Posterior cingulate gyrus (tissue), 11 donors: Measurements from ENCODE around the gene DDN.

Experiments
- DNase-seq, 10 donors: peaks; one replicate each; pipeline versions ENCODE4 v3.0.0 to v3.0.0-alpha.2; 2020 to 2021; ENCODE audit warnings: mixed read lengths in 3 of 10
- intact Hi-C: fragments of 100-400 bp; cut with DNase I; formaldehyde crosslinking; loops from one replicate; pipeline ENCODE4 v1.15.1; 2023

Gene DDN

GRCh38 chr12:49018261-49019119 is 19.3 kb upstream of the DDN start, which contains the start of gene PRKAG1:
Gene PRKAG1 (minus strand): TSS chr12:49018776. CDS start chr12:49018740, 36 bp downstream.
- intact Hi-C loops: no loop called here
- DNase-seq: peak; percentile 89 to 100 (median 96)

- peak in 3 of 10 donors; percentile 17 to 79 (median 74) for DNase-seq
- intact Hi-C loops: no loop called here
Measured at GRCh38 chr12:49017891-49018260, 18.7 kb upstream of the DDN start.

GRCh38 chr12:49015196-49015595 is 16.0 kb upstream of the DDN start:
- intact Hi-C loops: no loop called here
- DNase-seq: no peak

DNA sequence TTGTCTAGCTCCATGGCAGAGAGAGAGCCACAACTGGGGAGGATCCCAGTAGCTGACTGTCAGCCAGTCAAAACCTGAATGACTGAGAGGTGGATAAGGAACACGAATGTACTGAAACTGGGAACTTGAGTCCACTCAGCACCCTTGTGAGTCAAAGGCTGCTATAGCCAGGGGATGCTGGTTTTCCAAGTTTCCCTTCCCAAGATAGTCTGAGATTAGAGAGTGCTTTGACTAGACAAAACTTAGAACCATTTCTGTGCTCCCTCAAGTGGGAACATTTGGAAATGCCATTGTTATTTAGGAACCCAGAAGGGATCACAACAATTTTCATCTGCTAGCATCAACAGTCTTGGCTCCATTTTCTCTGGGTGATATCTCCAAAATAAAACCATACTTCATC is 15.4 kb upstream of the DDN start:
- intact Hi-C loops: no loop called here
- DNase-seq: peak in 1 of 10 donors; percentile 15

DNA sequence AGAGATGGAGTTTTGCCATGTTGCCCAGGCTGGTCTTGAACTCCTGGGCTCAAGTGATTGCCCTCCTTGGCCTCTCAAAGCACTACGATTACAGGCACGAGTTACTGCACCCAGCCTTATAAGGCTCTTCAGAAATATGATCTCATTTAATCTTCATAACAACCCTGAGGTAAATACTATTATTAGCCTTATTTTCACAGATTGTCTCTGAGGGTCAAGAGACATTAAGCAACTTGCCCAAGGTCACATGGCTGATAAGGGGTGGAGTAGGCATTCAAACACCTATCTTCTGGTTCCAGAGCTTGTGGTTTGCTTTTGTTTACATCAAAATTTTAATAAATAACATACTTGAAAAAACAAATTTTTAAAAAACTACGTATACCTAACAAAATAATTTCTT is 14.3 kb upstream of the DDN start:
- intact Hi-C loops: no loop called here
- DNase-seq: no peak

- DNase-seq: no peak
- intact Hi-C loops: no loop called here
Measured at GRCh38 chr12:49012739-49013138, 13.6 kb upstream of the DDN start.

DNA sequence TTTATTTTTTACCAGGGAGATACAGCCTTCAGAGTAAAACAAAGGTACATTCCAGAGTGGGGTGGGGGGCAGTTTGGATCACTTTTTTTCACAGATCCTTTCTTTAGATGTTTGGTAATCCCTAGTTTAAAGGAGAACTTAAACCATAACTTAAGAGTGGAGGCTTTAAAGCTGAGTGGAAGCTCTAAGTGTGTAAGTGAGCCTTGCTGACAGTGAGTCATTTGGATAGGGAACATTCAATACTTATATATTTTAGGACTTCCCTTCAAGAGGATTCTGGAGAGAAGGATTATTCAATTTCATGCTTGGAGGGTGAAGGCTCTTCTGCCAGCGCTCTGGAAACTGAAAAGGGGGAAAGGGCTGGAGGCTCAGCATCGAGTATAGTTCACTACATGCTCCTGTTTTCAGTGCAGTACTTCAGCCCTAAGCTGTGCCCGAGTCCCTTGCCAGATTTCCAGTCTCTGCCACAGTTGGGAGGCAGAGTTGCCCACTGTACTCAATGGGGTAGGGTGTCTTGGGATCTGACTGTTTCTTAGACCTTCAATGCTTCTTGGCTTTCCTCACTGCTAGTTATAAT is 11.0 kb upstream of the DDN start:
- DNase-seq: peak in 1 of 10 donors; percentile 44

DNA sequence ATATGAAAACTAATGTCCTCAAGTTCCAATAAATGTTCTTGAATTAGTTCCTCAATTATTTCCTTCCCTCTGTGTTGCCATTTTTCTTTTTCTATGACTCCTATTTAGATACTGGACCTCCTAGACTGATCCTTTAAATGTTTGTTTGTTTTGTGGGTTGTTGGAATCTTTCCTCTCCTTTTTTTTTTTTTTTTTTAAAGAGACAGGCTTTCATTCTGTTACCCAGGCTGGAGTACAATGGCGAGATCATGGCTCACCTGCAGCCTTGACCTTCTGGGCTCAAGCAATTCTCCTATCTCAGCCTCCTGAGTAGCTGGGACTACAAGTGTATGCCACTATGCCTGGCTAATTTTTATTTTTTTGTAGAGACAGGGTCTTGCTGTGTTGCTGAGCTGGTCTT is 9.8 kb upstream of the DDN start:
- no peak for DNase-seq
- intact Hi-C loops: no loop called here

More for the DNA sequence above, 11.0 kb upstream of the DDN start:
- intact Hi-C loops: no loop called here

- peak in 6 of 10 donors; percentile 53 to 95 (median 86) for DNase-seq
- intact Hi-C loops: no loop called here
Measured at GRCh38 chr12:49000346-49000745, 1.2 kb upstream of the DDN start.

DNA sequence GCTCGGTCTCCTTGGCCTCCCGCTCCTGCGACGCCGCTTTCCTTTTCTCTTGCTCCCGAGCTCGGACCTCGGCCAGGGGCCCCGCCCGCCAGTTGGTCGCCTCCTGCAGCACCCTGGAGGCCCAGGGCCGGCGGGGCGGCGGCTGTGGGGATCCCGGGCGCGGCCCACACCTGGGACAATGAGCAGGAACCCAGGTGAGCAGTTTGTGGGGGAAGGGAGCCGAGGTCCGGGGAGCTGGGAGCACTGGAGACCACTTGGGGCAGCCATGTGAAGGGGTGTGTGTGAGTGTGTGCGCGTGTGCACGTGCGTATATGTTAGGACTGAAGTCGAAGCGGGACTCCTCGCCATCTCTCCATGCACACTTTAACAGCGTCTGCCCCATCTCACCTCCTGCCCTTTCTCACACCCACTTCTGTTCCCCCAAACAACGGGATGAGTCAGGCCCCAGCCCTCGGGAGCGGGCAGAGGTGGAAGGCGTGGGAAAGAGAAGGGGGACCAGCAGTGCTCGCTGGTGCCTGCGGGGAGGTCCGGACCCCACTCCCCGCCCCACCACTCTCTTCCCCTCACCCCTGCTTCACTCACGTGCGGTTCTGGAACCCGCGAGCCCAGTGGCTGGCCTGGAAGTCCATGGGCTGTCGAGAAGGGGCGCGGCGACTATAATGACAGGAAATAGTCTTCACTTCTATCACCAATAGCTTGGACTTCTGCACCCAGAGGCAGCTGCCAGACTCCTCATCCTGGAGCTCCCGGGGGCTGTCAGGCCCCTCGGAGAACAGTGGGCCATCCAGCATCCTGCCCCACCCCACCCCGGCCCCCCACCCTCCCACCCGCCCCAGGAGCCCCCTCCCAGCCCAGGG is 450 bp downstream of the DDN start:
- intact Hi-C loops: no loop called here
- peak in 2 of 10 donors; percentile 86 to 89 for DNase-seq

- DNase-seq: peak in 2 of 10 donors; percentile 78 to 83
Measured at GRCh38 chr12:48997719-48998496, 1.3 kb downstream of the DDN start.

DNA sequence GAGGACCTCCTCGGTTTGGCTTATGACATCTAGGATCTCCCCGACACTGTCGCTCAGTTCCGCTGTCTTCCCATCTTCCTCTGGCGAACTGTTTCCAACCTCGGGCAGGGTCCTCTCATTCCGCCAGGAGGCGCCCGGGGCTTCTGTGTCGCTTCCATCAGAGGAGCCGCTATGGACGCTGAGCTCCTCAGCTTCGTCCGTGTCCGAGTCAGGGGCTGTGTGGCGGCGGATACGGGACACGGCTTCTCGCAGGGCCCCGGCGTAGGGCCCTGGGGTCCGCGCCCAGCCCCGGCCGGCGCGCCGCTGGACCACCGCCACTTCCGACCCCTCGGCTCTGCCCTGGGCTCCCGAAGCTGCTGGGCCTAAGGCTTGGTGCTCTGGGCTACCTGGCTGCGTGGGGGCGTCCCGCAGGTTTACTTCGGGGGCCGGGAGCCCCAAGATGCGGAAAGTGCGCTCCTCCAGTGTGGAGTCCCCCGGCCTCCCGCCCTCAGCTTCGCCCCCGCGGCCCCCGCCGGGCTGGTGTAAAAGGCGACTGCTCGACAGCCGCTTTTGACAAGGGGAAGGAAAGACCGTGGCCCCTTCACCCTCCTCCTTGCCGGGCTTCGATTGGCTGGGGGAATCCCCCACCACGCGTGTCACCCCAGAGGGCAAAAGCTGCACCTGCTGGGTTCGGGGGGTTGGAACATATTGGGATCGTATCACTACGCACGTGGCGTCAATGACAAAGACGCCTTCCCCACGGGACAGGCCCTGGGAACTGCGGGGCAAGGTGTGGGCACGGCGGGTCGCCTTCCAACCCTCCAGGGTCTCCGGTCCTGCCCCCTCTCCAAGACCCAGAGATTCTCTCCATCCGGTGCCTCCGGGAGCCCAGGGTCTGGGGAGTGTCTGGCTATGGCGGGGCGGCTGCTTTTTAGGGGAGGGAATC is 2.1 kb downstream of the DDN start:
- DNase-seq: peak; percentile 63 to 97 (median 83)
- intact Hi-C loops: no loop called here

More at GRCh38 chr12:48997719-48998496, 1.3 kb downstream of the DDN start:
- intact Hi-C loops: no loop called here

- peak; percentile 67 to 97 (median 82) for DNase-seq
- intact Hi-C loops: no loop called here
Measured at GRCh38 chr12:48995086-48995879, 3.9 kb downstream of the DDN start.

DNA sequence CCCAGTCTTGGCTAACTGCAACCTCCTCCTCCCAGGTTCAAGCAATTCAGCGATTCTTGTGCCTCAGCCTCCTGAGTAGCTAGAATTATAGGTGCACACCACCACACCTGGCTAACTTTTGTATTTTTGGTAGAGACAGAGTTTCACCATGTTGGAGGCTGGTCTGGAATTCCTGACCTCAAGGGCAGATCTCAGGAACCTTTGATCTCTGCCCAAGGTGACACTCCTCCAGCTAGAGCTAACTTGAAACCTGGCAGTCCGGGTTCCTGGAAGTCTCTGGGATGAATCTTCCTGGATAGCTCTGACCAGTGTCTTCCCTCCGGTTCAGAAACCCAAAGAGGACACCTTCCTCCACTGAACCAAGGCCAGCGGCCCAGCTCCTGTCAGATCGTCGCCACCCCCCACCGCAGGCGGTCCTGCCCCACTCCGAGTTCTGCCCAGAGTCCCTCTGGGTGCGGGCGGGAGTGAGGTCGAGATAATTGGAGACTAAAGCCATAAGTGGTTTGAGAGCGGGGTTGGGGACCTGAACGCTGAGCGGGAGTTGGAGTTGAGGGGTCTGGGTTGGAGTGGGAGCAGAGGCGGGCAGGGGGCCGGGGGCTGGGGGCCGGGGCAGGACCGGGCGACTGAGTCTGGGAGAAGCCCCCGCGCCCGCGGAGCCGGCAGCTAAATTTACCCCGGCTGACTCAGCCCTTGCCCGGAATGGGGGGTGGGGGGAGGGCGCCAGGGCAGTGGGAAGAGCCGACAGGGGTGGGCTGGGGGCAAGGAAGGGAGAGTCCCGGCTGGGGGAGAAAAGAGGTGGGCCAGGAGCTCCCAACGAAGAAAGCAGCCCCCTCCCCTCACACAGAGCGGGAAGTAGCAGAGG is 4.7 kb downstream of the DDN start:
- intact Hi-C loops: no loop called here
- peak in 1 of 10 donors; percentile 67 for DNase-seq

DNA sequence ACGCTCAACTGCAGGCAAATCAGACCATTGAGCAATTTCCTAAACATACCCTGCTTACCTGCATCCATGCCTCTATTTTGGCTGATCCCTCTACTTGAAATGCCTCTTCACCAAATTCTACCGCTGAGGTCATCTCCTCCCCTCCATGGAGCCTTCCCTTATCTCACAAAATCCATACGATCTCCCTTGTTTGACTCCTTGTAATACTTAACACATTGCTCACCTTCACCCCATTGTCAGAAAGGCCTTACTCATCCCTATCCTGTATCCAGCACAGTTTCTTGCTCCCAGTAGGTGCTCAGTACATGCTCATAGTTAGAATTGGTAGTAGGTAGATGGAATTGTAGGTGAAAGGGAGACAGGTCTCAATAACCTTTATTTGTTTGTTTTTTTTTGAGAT is 5.4 kb downstream of the DDN start:
- intact Hi-C loops: no loop called here
- DNase-seq: no peak

DNA sequence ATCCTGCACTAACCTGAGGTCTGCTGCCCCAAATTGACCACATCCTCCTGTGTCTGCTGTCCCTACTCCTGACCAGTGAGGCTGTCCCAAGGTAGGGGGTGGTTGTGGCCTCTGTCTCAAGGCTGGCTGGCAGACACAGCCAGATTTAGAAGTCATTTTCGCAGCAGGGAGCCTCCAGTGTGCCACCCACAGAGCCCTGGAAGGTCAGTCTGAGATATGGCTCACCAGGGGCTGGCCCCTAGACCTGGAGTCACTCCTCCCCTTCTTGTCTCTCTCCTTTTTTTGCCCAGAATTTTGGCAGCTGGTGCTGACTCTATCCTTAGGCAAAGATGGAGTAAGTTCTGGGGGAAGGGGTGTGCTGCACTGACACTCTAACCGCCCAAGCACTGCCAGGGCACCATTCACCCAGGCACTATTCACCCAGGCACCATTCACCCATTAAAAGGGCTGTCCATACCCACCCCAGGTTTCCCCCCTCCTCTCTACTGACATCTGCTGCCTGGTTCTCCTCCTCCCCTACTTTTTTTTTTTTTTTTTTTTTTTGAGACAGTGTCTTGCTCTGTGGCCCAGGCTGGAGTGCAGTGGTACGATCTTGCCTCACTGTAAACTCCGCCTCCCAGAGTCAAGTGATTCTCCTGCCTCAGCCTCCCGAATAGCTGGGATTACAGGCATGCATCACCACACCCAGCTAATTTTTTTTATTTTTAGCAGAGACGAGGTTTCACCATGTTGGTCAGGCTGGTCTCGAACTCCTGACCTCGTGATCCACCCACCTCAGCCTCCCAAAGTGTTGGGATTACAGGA is 7.7 kb downstream of the DDN start:
- intact Hi-C loops: no loop called here
- DNase-seq: peak in 1 of 10 donors; percentile 10
